K562 (cell line): Measurements from ENCODE around the gene LCA5. TPM values are rescaled to one million over a fixed set of nuclear protein-coding genes. Genes with fewer than 3 reads are reported as not detected.
A peak's percentile ranks its signal among the peaks of the same experiment; 100 is the strongest.

Source experiments
- ARID1B ChIP-seq: fragments of 450-650 bp; IDR thresholded peaks from 2 replicates; pipeline ENCODE4 v1.6.1; 2016; ENCODE audit warnings: antibody characterized with exemption, mild to moderate bottlenecking, inconsistent platforms
- BRCA1 ChIP-seq, 2 experiments: fragments of 450-650 bp in 1 of 2; sonication (generic) in 1 of 2; formaldehyde crosslinking in 1 of 2; IDR thresholded peaks; 2 replicates each; pipeline versions ENCODE4 v1.5.0 to v1.6.1; 2017 to 2020; ENCODE audit warnings: mild to moderate bottlenecking in 1 of 2, missing genetic modification reagents in 1 of 2
- CCNT2 ChIP-seq: IDR thresholded peaks from 2 replicates; pipeline ENCODE4 v1.6.1; 2011; ENCODE audit warnings: borderline replicate concordance, low read depth, mild to moderate bottlenecking, moderate library complexity, mixed read lengths, low read length; ENCODE audit not compliant: insufficient read length; ENCODE audit errors: extremely low read depth
- DPF2 ChIP-seq: fragments of 450-650 bp; IDR thresholded peaks from 2 replicates; pipeline ENCODE4 v1.6.1; 2016
- EP300 ChIP-seq: IDR thresholded peaks from 2 replicates; pipeline ENCODE4 v1.6.1; 2012; ENCODE audit warnings: low read length, improper control_type of control experiment
- EP400 ChIP-seq: fragments of 450-650 bp; IDR thresholded peaks from 2 replicates; pipeline ENCODE4 v1.6.1; 2017; ENCODE audit warnings: antibody characterized with exemption, mild to moderate bottlenecking, moderate library complexity
- ETV1 ChIP-seq: fragments of 450-650 bp; conservative IDR thresholded peaks from 2 replicates; pipeline ENCODE4 v1.6.1; 2016; ENCODE audit warnings: missing genetic modification characterization, control low read depth, low read depth, missing compliant biosample characterization
- FOXJ2 ChIP-seq: fragments of 200-800 bp; sonication (Bioruptor generic); IDR thresholded peaks from 2 replicates; pipeline ENCODE4 v1.6.1; 2016; ENCODE audit warnings: missing genetic modification characterization, missing compliant biosample characterization
- GABPA ChIP-seq: fragments of 200-800 bp; sonication (Bioruptor generic); conservative IDR thresholded peaks from 2 replicates; pipeline ENCODE4 v1.6.1; 2016; ENCODE audit warnings: low read depth, missing genetic modification characterization, missing compliant biosample characterization
- HMGN3 ChIP-seq: IDR thresholded peaks from 2 replicates; pipeline ENCODE4 v1.6.1; 2011; ENCODE audit warnings: borderline replicate concordance, low read depth, mild to moderate bottlenecking, mixed read lengths, low read length; ENCODE audit not compliant: insufficient read length; ENCODE audit errors: extremely low read depth
- MAFK ChIP-seq: IDR thresholded peaks from 2 replicates; pipeline ENCODE4 v1.6.1; 2011; ENCODE audit warnings: low read length, improper control_type of control experiment
- NFATC3 ChIP-seq: fragments of 450-650 bp; IDR thresholded peaks from 2 replicates; pipeline ENCODE4 v1.6.1; 2017; ENCODE audit warnings: mild to moderate bottlenecking
- NFIC ChIP-seq: fragments of 450-650 bp; IDR thresholded peaks from 2 replicates; pipeline ENCODE4 v1.6.1; 2017; ENCODE audit warnings: mild to moderate bottlenecking, inconsistent platforms
- NFXL1 ChIP-seq: fragments of 450-650 bp; formaldehyde crosslinking; IDR thresholded peaks from 2 replicates; pipeline ENCODE4 v1.4.0; 2021; ENCODE audit warnings: mild to moderate bottlenecking
- NFYB ChIP-seq: IDR thresholded peaks from 2 replicates; pipeline ENCODE4 v1.6.1; 2011; ENCODE audit warnings: mild to moderate bottlenecking, moderate library complexity; ENCODE audit not compliant: insufficient read length; ENCODE audit errors: extremely low read depth
- RBM34 ChIP-seq: fragments of 200-400 bp; formaldehyde crosslinking; IDR thresholded peaks from 2 replicates; pipeline ENCODE4 v1.6.1; 2018; ENCODE audit warnings: low read length, borderline replicate concordance; ENCODE audit not compliant: insufficient read depth
- RFX7 ChIP-seq: fragments of 250-450 bp; sonication (Bioruptor Pico); IDR thresholded peaks from 2 replicates; pipeline ENCODE4 v1.5.1; 2021; ENCODE audit warnings: mild to moderate bottlenecking
- RNF2 ChIP-seq: sonication (generic); IDR thresholded peaks from 2 replicates; pipeline ENCODE4 v1.6.1; 2016
- SFPQ ChIP-seq: fragments of 200-400 bp; formaldehyde crosslinking; IDR thresholded peaks from 2 replicates; pipeline ENCODE4 v1.6.1; 2017; ENCODE audit warnings: mild to moderate bottlenecking, low read depth, low read length, moderate library complexity
- SIX5 ChIP-seq, 2 experiments: IDR thresholded peaks; 2 replicates each; pipeline ENCODE4 v1.6.1; 2011; ENCODE audit warnings: low read length in 2 of 2, borderline replicate concordance in 1 of 2, low read depth in 1 of 2, mild to moderate bottlenecking in 1 of 2, moderate library complexity in 1 of 2; ENCODE audit not compliant: insufficient read depth in 1 of 2
- SMAD2 ChIP-seq: fragments of 150-350 bp; IDR thresholded peaks from 2 replicates; pipeline ENCODE4 v1.6.1; 2014; ENCODE audit warnings: low read depth, mild to moderate bottlenecking, low read length
- STAT5B ChIP-seq: fragments of 250-450 bp; sonication (Bioruptor Pico); IDR thresholded peaks from 2 replicates; pipeline ENCODE4 v1.8.0; 2021; ENCODE audit warnings: mild to moderate bottlenecking, inconsistent platforms
- TAL1 ChIP-seq: fragments of 450-650 bp; IDR thresholded peaks from 2 replicates; pipeline ENCODE4 v1.6.1; 2016; ENCODE audit warnings: mild to moderate bottlenecking
- ZBED1 ChIP-seq: IDR thresholded peaks from 2 replicates; pipeline ENCODE4 v1.6.1; 2014
- ZNF133 ChIP-seq: fragments of 250-450 bp; sonication (Bioruptor Pico); IDR thresholded peaks from 2 replicates; pipeline ENCODE4 v1.4.0; 2020; ENCODE audit warnings: mild to moderate bottlenecking
- ZNF316 ChIP-seq: fragments of 450-650 bp; IDR thresholded peaks from 2 replicates; pipeline ENCODE4 v1.6.1; 2016
- ZNF384 ChIP-seq: IDR thresholded peaks from 2 replicates; pipeline ENCODE4 v1.6.1; 2012; ENCODE audit warnings: low read depth, low read length, improper control_type of control experiment
- polyA plus RNA-seq, 8 experiments: library from polyadenylated mRNA; depleted of rRNA in 4 of 8; stranded (reverse) in 5 of 8; unstranded in 3 of 8; fragments of >200 nt; fragmentation: Nextera tagmentation in 2 of 8; fragmentation: Illumina TruSeq in 1 of 8; extraction: Ambion mirVana in 2 of 8; extraction: Trizol in 1 of 8; gene quantifications; 2 replicates each; pipeline versions ENCODE4 v1.2.1 to v1.2.3, GENCODE V29; 2011 to 2014; ENCODE audit warnings: inconsistent platforms in 1 of 8, missing spikeins in 1 of 8
- total RNA-seq, 7 experiments: library from RNA; depleted of rRNA in 6 of 7; stranded (reverse); fragments of >200 nt in 6 of 7; fragmentation: Illumina TruSeq in 2 of 7; extraction: Trizol in 2 of 7; gene quantifications; 2 replicates each; pipeline versions ENCODE4 v1.2.1 to v1.2.3, GENCODE V29; 2011 to 2021; ENCODE audit warnings: low replicate concordance in 1 of 7
- TF ChIP-seq, protein P1 (sequence below): sonication (generic); IDR thresholded peaks from 2 replicates; pipeline ENCODE4 v1.6.1; 2016
- TF ChIP-seq, protein P2 (sequence below): sonication (generic); formaldehyde crosslinking; IDR thresholded peaks from 2 replicates; pipeline ENCODE4 v1.8.0; 2023; ENCODE audit warnings: mild to moderate bottlenecking, missing genetic modification reagents

Gene LCA5
- total and polyA plus RNA-seq, 9 of the 15 experiments (the other 6 are each of a cell fraction or from before 2014, with no cell fraction given): 1.0 to 3.4 (median 1.8) TPM

- no peak for TF ChIP-seq SFPQ
- TF ChIP-seq ZNF384: no peak
- peak; percentile 73 for TF ChIP-seq EP400
- no peak for TF ChIP-seq NFXL1
- TF ChIP-seq DPF2: peak; percentile 93
- TF ChIP-seq NFATC3: peak; percentile 22; the same call in 1 of the 2 replicates
- peak; percentile 16; the same call in 1 of the 2 replicates for TF ChIP-seq NFIC
- TF ChIP-seq, protein P1, sequence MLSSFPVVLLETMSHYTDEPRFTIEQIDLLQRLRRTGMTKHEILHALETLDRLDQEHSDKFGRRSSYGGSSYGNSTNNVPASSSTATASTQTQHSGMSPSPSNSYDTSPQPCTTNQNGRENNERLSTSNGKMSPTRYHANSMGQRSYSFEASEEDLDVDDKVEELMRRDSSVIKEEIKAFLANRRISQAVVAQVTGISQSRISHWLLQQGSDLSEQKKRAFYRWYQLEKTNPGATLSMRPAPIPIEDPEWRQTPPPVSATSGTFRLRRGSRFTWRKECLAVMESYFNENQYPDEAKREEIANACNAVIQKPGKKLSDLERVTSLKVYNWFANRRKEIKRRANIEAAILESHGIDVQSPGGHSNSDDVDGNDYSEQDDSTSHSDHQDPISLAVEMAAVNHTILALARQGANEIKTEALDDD: no peak
- peak; percentile 97 for TF ChIP-seq FOXJ2 (tag)
- no peak for TF ChIP-seq ZNF133 (CRISPR knock-in tag)
- TF ChIP-seq MAFK: peak; percentile 86
- peak; percentile 94 for TF ChIP-seq EP300
- TF ChIP-seq NFYB: no peak
- peak; percentile 38; the same call in 1 of the 2 replicates for TF ChIP-seq ETV1 (tag)
- TF ChIP-seq ZNF316: peak; percentile 97
- no peak for TF ChIP-seq STAT5B (CRISPR knock-in tag)
- no peak for TF ChIP-seq RFX7 (CRISPR knock-in tag)
- TF ChIP-seq ZBED1: no peak
- peak; percentile 67 for TF ChIP-seq GABPA (tag)
- TF ChIP-seq, protein P2, sequence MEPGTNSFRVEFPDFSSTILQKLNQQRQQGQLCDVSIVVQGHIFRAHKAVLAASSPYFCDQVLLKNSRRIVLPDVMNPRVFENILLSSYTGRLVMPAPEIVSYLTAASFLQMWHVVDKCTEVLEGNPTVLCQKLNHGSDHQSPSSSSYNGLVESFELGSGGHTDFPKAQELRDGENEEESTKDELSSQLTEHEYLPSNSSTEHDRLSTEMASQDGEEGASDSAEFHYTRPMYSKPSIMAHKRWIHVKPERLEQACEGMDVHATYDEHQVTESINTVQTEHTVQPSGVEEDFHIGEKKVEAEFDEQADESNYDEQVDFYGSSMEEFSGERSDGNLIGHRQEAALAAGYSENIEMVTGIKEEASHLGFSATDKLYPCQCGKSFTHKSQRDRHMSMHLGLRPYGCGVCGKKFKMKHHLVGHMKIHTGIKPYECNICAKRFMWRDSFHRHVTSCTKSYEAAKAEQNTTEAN (CRISPR knock-in tag): no peak
- TF ChIP-seq RBM34: no peak
- TF ChIP-seq HMGN3: no peak
- TF ChIP-seq RNF2: peak; percentile 92
- 0 out of 2 replicates have a peak, but pooled peaks have one; percentile 24 for TF ChIP-seq TAL1
- TF ChIP-seq SMAD2: no peak
- peak; percentile 83 for TF ChIP-seq CCNT2
- TF ChIP-seq BRCA1 (IDR thresholded peaks at IDR 0.05): no peak
- TF ChIP-seq BRCA1 (CRISPR knock-in tag; IDR thresholded peaks at IDR 0.05): no peak
- peak; percentile 85 for TF ChIP-seq ARID1B
- no peak for TF ChIP-seq SIX5 (IDR thresholded peaks at IDR 0.05; ENCODE audit: borderline replicate concordance in 1 of 2, insufficient read depth in 1 of 2, low read depth in 1 of 2, low read length in 2 of 2)
Measured at GRCh38 chr6:79544939-79545450, 7.8 kb upstream of the LCA5 start (continued).
